HL-60 (cell line): ENCODE data around the gene TBC1D16.

Experiments
- CTCF ChIP-seq: IDR thresholded peaks from one replicate; pipeline ENCODE4 v1.5.1; 2011; ENCODE audit warnings: low read length, control low read depth, inconsistent platforms; ENCODE audit not compliant: insufficient read depth
- POLR2AphosphoS5 ChIP-seq: IDR thresholded peaks from 2 replicates; pipeline ENCODE4 v1.6.1; 2012; ENCODE audit warnings: low read depth

- TF ChIP-seq CTCF: no peak
- TF ChIP-seq POLR2AphosphoS5: no peak
Observed at GRCh38 chr17:79982986-79983385, 52.7 kb downstream of the TBC1D16 start.
